BLaER1 (cell line): ENCODE data around the gene SH3RF2.

Source experiments
- H3K27ac ChIP-seq: shearing (Covaris generic); formaldehyde crosslinking; 2 replicates; pipeline ENCODE4 v1.8.1; 2022
- H3K27me3 ChIP-seq: shearing (Covaris generic); formaldehyde crosslinking; 2 replicates; pipeline ENCODE4 v1.8.1; 2022
- H3K36me3 ChIP-seq: shearing (Covaris generic); formaldehyde crosslinking; 2 replicates; pipeline ENCODE4 v1.8.1; 2022
- H3K4me1 ChIP-seq: shearing (Covaris generic); formaldehyde crosslinking; 2 replicates; pipeline ENCODE4 v1.8.1; 2022
- H3K4me2 ChIP-seq: shearing (Covaris generic); formaldehyde crosslinking; 2 replicates; pipeline ENCODE4 v1.8.1; 2022
- H3K4me3 ChIP-seq: shearing (Covaris generic); formaldehyde crosslinking; 2 replicates; pipeline ENCODE4 v1.8.1; 2022
- H3K9ac ChIP-seq: shearing (Covaris generic); formaldehyde crosslinking; 2 replicates; pipeline ENCODE4 v1.8.1; 2022
- H3K9me3 ChIP-seq: shearing (Covaris generic); formaldehyde crosslinking; 2 replicates; pipeline ENCODE4 v1.8.1; 2022
- H4K20me1 ChIP-seq: shearing (Covaris generic); formaldehyde crosslinking; 2 replicates; pipeline ENCODE4 v1.8.1; 2022
- Cebpa-rat ChIP-seq: shearing (Covaris generic); IDR thresholded peaks from 2 replicates; pipeline ENCODE4 v1.8.1; 2022

The SH3RF2 gene

DNA sequence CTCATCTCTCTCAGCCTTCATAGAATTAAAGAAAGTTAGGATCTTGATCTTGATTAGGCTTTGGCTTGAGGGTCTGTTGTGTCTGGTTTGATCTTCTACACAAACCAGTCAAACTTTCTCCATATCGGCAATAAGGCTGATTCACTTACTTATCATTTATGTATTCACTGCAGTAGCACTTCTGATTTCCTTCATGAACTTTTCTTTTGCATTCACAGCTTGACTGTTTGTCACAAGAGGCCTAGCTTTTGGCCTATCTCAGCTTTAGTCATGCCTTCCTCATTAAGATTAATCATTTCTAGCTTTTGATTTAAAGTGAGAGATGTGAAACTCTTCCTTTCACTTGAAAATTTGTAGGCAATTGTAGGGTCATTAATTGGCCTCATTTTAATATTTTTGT lies 62.8 kb downstream of the SH3RF2 start:
- H3K27me3 ChIP-seq, result no peaks in the 10 kb centered on the region
- no peaks in the 10 kb centered on the region for H3K36me3 ChIP-seq
- no peak overlapping the region for H3K27ac ChIP-seq
- no peak overlapping the region for H3K4me3 ChIP-seq
- no peaks in the 10 kb centered on the region for H3K4me1 ChIP-seq
- no peak for TF ChIP-seq Cebpa-rat
- H3K4me2 ChIP-seq, result no peak overlapping the region
- no peak overlapping the region for H3K9ac ChIP-seq
- no peaks in the 10 kb centered on the region for H4K20me1 ChIP-seq
- peaks cover 8% of the 10 kb centered on the region; the same call in 1 of the 2 replicates for H3K9me3 ChIP-seq

DNA sequence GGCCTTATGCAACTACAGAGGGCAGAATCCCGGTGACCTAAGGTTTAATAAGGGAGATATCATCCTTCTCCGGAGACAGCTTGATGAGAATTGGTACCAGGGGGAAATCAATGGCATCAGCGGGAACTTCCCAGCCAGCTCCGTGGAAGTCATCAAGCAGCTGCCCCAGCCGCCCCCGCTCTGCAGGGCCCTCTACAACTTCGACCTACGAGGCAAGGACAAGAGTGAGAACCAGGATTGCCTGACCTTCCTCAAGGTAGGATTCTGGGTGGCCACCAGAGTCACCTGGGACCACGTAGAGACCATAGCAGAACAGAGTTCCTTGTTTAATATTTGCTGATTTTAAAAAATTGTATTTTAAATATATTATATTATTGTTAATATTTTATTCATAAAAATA lies 63.7 kb downstream of the SH3RF2 start:
- H3K36me3 ChIP-seq, result no peaks in the 10 kb centered on the region
- no peak overlapping the region for H3K27ac ChIP-seq
- no peak for TF ChIP-seq Cebpa-rat
- no peak overlapping the region for H3K4me2 ChIP-seq
- no peaks in the 10 kb centered on the region for H4K20me1 ChIP-seq
- no peaks in the 10 kb centered on the region for H3K27me3 ChIP-seq
- no peaks in the 10 kb centered on the region for H3K4me1 ChIP-seq
- no peaks in the 10 kb centered on the region; the same call in 1 of the 2 replicates for H3K9me3 ChIP-seq
- H3K9ac ChIP-seq, result no peak overlapping the region
- no peak overlapping the region for H3K4me3 ChIP-seq

DNA sequence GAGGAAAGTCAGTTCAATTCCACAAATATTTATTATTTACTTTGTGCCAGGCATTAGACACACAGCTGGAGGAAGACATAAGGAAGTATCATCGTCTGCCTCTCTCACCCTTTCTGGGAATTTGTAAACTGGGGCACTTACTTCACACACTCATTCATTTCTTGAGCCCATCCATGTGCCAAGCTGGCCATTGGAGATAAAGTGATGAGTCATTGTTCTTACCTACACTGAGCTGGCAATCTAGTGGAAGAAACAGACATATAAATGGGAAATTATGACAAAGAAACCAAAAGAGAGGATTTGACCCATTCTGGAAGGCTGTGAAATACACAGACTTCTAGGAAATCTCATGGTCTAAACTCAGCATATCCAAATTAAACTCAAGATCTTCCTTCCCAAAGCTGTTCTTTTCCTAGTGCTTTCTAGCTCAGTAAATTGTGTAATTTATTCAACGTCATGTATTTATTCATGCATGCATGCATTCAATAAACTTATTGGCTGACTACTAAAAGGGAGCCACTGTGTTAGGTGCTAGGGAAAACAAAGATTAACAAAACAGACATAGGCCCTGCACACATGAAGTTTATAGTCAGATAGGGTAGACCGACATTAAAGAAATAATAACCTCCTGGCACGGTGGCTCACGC lies 65.3 kb downstream of the SH3RF2 start:
- Histone ChIP-seq H3K27me3 (no peaks in the 10 kb centered on the region), H4K20me1 (no peaks in the 10 kb centered on the region), H3K9ac (no peak overlapping the region), H3K27ac (no peak overlapping the region), H3K4me3 (no peak overlapping the region), H3K9me3 (no peaks in the 10 kb centered on the region; the same call in 1 of the 2 replicates), H3K36me3 (no peaks in the 10 kb centered on the region), H3K4me2 (no peak overlapping the region), H3K4me1 (peaks cover 2% of the 10 kb centered on the region; the same call in 1 of the 2 replicates)
- no peak for TF ChIP-seq Cebpa-rat

DNA sequence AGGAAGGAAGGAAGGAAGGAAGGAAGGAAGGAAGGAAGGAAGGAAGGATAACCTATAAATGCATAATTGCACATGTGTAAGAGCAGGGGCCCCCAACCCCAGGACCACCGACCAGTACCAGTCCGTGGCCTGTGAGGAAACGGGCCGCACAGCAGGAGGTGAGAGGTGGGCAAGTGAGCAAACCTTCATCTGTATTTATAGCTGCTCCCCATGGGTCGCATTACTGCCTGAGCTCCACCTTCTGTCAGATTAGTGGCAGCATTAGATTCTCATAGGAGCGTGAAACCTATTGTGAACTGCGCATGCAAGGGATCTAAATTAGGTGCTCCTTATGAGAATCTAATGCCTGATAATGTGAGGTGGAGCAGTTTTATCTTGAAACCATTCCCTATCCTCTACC lies 66.1 kb downstream of the SH3RF2 start:
- TF ChIP-seq Cebpa-rat, result no peak
- H3K36me3 ChIP-seq, result no peaks in the 10 kb centered on the region
- no peak overlapping the region for H3K27ac ChIP-seq

DNA sequence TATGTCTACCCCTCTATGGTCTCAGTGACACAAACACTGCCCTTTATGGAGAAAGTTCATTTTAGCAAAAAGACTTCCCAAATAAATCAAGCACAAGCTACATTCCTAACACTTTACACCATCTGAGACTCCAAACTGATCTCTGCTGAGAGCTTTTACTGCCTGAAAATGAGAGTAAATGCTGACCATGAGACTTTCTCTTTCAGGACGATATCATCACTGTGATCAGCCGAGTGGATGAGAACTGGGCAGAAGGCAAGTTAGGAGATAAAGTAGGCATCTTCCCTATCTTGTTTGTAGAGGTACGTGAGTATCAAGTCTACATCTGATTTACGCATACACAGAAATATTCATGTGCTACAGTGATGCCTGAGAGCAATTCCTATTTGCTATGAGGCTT lies 67.5 kb downstream of the SH3RF2 start:
- Histone ChIP-seq H3K27me3 (no peaks in the 10 kb centered on the region), H3K4me3 (no peak overlapping the region), H3K36me3 (no peaks in the 10 kb centered on the region), H3K9ac (no peak overlapping the region), H4K20me1 (no peaks in the 10 kb centered on the region), H3K9me3 (no peaks in the 10 kb centered on the region; the same call in 1 of the 2 replicates), H3K4me1 (peaks cover 4% of the 10 kb centered on the region; the same call in 1 of the 2 replicates), H3K4me2 (no peak overlapping the region), H3K27ac (no peak overlapping the region)
- TF ChIP-seq Cebpa-rat, result no peak

More for the DNA sequence above, 66.1 kb downstream of the SH3RF2 start:
- Histone ChIP-seq H3K9ac (no peak overlapping the region), H3K4me2 (no peak overlapping the region), H3K9me3 (no peaks in the 10 kb centered on the region; the same call in 1 of the 2 replicates), H3K4me1 (peaks cover 4% of the 10 kb centered on the region; the same call in 1 of the 2 replicates), H3K4me3 (no peak overlapping the region), H3K27me3 (no peaks in the 10 kb centered on the region), H4K20me1 (no peaks in the 10 kb centered on the region)

DNA sequence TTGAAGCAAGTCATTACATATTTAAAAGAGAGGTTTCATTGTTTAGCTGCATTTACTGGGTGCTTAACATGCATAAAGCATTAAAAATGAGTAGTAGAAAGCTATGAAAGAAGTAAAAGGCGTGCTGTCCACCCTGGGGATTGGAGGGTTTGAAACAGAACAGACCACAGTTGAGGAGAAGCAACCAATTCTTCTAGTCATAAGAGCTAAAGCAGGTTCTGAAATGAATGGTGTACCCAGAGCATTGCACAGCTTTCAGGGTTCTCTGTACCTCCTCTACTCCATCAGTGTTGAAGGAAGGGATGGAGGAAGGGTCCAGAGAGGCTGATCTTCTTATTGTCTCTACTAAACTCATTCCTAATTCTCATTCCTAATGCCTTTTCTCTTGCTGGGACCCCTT lies 68.9 kb downstream of the SH3RF2 start:
- no peak for TF ChIP-seq Cebpa-rat
- Histone ChIP-seq H4K20me1 (no peaks in the 10 kb centered on the region), H3K9me3 (no peaks in the 10 kb centered on the region; the same call in 1 of the 2 replicates), H3K4me3 (no peak overlapping the region), H3K4me1 (peaks cover 4% of the 10 kb centered on the region; the same call in 1 of the 2 replicates), H3K27ac (no peak overlapping the region), H3K27me3 (no peaks in the 10 kb centered on the region), H3K4me2 (no peak overlapping the region), H3K9ac (no peak overlapping the region), H3K36me3 (no peaks in the 10 kb centered on the region)

DNA sequence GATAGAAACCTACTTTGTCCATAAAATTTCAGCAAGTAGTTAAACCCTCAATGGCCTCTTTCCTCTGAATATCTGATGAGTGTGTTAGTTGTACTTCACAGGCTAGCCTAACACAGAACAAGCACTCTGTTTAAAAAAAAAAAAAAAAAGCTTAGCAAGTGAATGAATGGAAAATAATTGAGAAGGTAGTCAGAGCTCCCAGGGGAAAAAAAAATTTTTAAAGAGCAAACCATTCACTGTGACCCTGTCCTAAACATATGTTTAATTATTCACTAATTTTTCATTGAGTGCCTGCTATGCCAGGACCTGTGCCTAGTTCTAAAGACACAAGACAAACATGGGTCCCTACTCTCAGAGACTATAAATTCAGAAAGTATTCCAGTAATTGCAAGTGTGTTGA lies 69.3 kb downstream of the SH3RF2 start:
- H3K27ac ChIP-seq, result no peak overlapping the region
- no peaks in the 10 kb centered on the region for H4K20me1 ChIP-seq
- no peak overlapping the region for H3K9ac ChIP-seq
- H3K36me3 ChIP-seq, result no peaks in the 10 kb centered on the region
- no peaks in the 10 kb centered on the region; the same call in 1 of the 2 replicates for H3K9me3 ChIP-seq
- H3K4me3 ChIP-seq, result no peak overlapping the region
- H3K4me2 ChIP-seq, result no peak overlapping the region
- TF ChIP-seq Cebpa-rat, result no peak
- H3K27me3 ChIP-seq, result no peaks in the 10 kb centered on the region
- H3K4me1 ChIP-seq, result peaks cover 4% of the 10 kb centered on the region; the same call in 1 of the 2 replicates

DNA sequence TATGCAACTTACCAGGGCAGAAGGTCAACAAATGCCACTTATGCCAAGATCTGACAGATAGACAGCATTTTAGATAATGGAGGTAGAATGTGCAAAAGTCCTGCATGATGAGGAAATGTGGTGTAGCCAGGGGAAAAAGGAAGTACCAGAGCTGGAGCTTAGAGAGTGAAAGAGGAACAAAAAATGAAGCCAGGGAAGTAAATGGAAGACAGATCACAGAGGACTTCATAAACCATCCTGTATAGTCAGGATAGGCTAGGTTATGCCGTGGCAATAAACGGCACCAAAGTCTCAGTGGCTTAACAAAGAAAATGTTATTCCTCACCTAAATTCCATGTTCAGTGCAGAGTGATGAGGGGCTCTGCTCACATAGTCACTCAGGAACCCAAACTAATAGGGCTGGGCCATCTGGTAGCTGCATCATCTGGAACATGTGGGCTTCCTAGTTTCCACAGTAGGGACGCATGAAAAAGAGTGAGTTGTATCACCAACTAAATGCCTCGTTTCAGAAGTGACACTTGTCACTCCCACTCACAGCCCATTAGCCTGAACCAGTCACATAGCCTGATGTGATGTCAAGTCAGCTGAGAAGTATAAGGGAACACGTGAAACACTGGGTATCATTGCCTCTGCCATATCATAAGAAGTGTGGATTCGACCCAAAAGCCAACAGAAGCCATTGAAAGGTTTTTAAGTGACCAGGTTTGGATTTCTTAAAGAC lies 70.3 kb downstream of the SH3RF2 start:
- Histone ChIP-seq H3K9me3 (no peaks in the 10 kb centered on the region; the same call in 1 of the 2 replicates), H3K27ac (no peak overlapping the region), H3K4me3 (no peak overlapping the region), H3K4me2 (no peak overlapping the region), H3K9ac (no peak overlapping the region), H3K27me3 (no peaks in the 10 kb centered on the region), H3K4me1 (peaks cover 4% of the 10 kb centered on the region; the same call in 1 of the 2 replicates), H3K36me3 (no peaks in the 10 kb centered on the region), H4K20me1 (no peaks in the 10 kb centered on the region)
- TF ChIP-seq Cebpa-rat, result no peak

DNA sequence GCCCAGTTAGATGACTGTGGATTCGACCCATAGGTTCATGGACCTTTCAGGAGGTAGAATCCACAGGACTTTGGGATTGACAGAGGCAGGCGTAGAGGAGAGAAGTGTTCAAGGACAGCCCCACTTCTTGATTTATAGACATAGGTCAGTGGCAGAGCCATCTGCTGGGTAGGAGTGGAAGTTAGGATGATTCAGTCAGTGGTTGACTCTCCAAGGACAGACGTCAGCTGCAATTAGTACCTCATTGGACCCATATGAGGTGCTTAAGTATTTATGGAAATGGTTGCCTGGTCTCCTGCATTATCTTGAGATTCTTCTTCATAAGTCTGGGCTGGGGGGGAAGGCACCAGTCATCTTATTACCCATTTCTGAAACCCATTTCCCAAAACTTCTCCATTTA lies 70.9 kb downstream of the SH3RF2 start:
- H3K4me3 ChIP-seq, result no peak overlapping the region
- H3K9ac ChIP-seq, result no peak overlapping the region
- H3K36me3 ChIP-seq, result no peaks in the 10 kb centered on the region
- no peak overlapping the region for H3K4me2 ChIP-seq
- H3K4me1 ChIP-seq, result peaks cover 4% of the 10 kb centered on the region; the same call in 1 of the 2 replicates
- no peaks in the 10 kb centered on the region; the same call in 1 of the 2 replicates for H3K9me3 ChIP-seq
- no peak for TF ChIP-seq Cebpa-rat
- no peaks in the 10 kb centered on the region for H3K27me3 ChIP-seq
- H3K27ac ChIP-seq, result no peak overlapping the region
- no peaks in the 10 kb centered on the region for H4K20me1 ChIP-seq

DNA sequence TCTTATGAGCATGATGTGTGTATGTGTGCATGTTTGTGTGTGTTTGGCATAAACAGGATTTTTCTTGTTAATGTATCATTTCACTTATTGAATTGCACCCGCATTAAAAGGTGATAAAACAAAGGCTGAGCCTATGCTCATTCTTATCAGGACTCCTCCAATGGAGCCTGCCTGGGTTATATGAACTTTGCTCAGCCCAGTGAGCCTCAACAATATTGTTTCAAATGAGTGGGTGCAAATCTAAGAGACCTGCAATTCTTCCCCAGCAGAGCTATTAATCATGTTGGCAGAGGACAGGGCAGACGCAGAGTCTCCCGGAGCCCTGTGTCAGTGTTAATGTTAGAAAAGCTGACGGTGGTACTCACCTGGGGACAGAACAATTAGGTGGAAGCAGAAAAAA lies 71.6 kb downstream of the SH3RF2 start:
- Histone ChIP-seq H3K27me3 (no peaks in the 10 kb centered on the region), H4K20me1 (no peaks in the 10 kb centered on the region), H3K36me3 (no peaks in the 10 kb centered on the region), H3K27ac (no peak overlapping the region), H3K9me3 (no peaks in the 10 kb centered on the region), H3K4me3 (no peak overlapping the region), H3K9ac (no peak overlapping the region), H3K4me2 (no peak overlapping the region), H3K4me1 (peaks cover 4% of the 10 kb centered on the region; the same call in 1 of the 2 replicates)
- no peak for TF ChIP-seq Cebpa-rat
